Measurements from ENCODE around the gene ID3. TPM values are rescaled to one million over a fixed set of nuclear protein-coding genes. Genes with fewer than 3 reads are reported as not detected.

The ID3 gene
- total RNA-seq, 1 donor from 2014 or later = 86.9 TPM

GRCh38 chr1:23527366-23527765 is 31.9 kb downstream of the ID3 start:
- Mint-ChIP-seq H3K27ac (ENCODE audit: unreplicated experiment) (no peak overlapping the region), H3K9me3 (ENCODE audit: unreplicated experiment) (no peaks in the 10 kb centered on the region), H3K4me1 (ENCODE audit: unreplicated experiment) (peaks cover 51% of the 10 kb centered on the region), H3K4me3 (ENCODE audit: unreplicated experiment) (no peak overlapping the region), H3K27me3 (ENCODE audit: unreplicated experiment) (no peaks in the 10 kb centered on the region), H3K36me3 (ENCODE audit: unreplicated experiment) (no peaks in the 10 kb centered on the region)
- DNase-seq (ENCODE audit: extremely low spot score, unreplicated experiment) = no peak
- TF ChIP-seq CTCF (IDR thresholded peaks at IDR 0.05) = no peak

- H3K4me1 Mint-ChIP-seq (ENCODE audit: unreplicated experiment) = peaks cover 47% of the 10 kb centered on the region
- no peak for TF ChIP-seq CTCF (IDR thresholded peaks at IDR 0.05)
- no peak overlapping the region for H3K27ac Mint-ChIP-seq (ENCODE audit: unreplicated experiment)
Measured at GRCh38 chr1:23526329-23527041, 32.8 kb downstream of the ID3 start.

DNA sequence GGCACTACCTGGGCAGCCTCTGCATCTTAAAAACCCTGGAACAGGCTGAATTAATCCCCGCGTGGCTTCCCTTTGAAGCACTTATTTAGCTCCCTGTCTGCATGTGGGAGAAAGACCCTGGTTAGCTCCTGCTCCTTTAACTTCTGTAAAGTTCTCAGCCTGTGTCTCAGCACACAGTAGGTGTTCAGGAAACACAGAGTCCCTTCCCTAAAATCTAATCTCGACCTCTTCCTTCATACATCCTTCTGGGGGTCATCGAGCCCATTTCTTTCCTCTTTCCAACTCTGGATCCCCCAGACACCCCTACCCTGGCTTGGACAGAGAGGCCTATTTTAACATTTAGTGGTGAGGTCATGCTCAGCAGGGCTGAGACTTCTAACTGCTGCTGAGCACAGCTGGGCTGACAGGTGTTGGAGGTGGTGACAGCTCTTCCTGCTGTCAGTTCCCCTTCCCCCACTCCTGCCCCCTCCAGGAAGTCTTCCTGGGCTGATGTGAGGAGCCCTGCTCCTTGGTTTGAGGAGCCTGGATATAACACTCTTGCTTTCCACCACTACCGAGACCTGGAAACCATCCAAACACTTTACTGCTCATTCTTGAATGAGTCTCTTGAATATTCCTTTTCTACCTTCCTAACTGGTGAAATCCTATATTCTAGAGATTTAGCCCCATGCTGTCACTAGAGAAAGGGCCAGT is 33.6 kb downstream of the ID3 start:
- Mint-ChIP-seq H3K9me3 (ENCODE audit: unreplicated experiment) (no peaks in the 10 kb centered on the region), H3K27ac (ENCODE audit: unreplicated experiment) (peak overlapping the region; percentile 36), H3K27me3 (ENCODE audit: unreplicated experiment) (no peaks in the 10 kb centered on the region), H3K4me3 (ENCODE audit: unreplicated experiment) (no peak overlapping the region), H3K4me1 (ENCODE audit: unreplicated experiment) (peaks cover 43% of the 10 kb centered on the region), H3K36me3 (ENCODE audit: unreplicated experiment) (no peaks in the 10 kb centered on the region)
- TF ChIP-seq CTCF (IDR thresholded peaks at IDR 0.05) = no peak
- no peak for DNase-seq (ENCODE audit: extremely low spot score, unreplicated experiment)

More at GRCh38 chr1:23526329-23527041, 32.8 kb downstream of the ID3 start:
- Mint-ChIP-seq H3K4me3 (ENCODE audit: unreplicated experiment) (no peak overlapping the region), H3K36me3 (ENCODE audit: unreplicated experiment) (no peaks in the 10 kb centered on the region), H3K9me3 (ENCODE audit: unreplicated experiment) (no peaks in the 10 kb centered on the region), H3K27me3 (ENCODE audit: unreplicated experiment) (no peaks in the 10 kb centered on the region)
- DNase-seq (ENCODE audit: extremely low spot score, unreplicated experiment) = no peak

GRCh38 chr1:23524716-23525401 is 34.4 kb downstream of the ID3 start:
- H3K27ac Mint-ChIP-seq (ENCODE audit: unreplicated experiment) = no peak overlapping the region
- TF ChIP-seq CTCF (IDR thresholded peaks at IDR 0.05) = no peak
- H3K4me1 Mint-ChIP-seq (ENCODE audit: unreplicated experiment) = peaks cover 39% of the 10 kb centered on the region
- no peaks in the 10 kb centered on the region for H3K27me3 Mint-ChIP-seq (ENCODE audit: unreplicated experiment)
- DNase-seq (ENCODE audit: extremely low spot score, unreplicated experiment) = no peak
- H3K9me3 Mint-ChIP-seq (ENCODE audit: unreplicated experiment) = no peaks in the 10 kb centered on the region
- H3K4me3 Mint-ChIP-seq (ENCODE audit: unreplicated experiment) = no peak overlapping the region
- no peaks in the 10 kb centered on the region for H3K36me3 Mint-ChIP-seq (ENCODE audit: unreplicated experiment)

GRCh38 chr1:23524163-23524562 is 35.1 kb downstream of the ID3 start:
- peaks cover 33% of the 10 kb centered on the region for H3K4me1 Mint-ChIP-seq (ENCODE audit: unreplicated experiment)
- H3K4me3 Mint-ChIP-seq (ENCODE audit: unreplicated experiment) = no peak overlapping the region
- no peaks in the 10 kb centered on the region for H3K36me3 Mint-ChIP-seq (ENCODE audit: unreplicated experiment)
- TF ChIP-seq CTCF (IDR thresholded peaks at IDR 0.05) = no peak
- DNase-seq (ENCODE audit: extremely low spot score, unreplicated experiment) = no peak
- no peak overlapping the region for H3K27ac Mint-ChIP-seq (ENCODE audit: unreplicated experiment)
- no peaks in the 10 kb centered on the region for H3K27me3 Mint-ChIP-seq (ENCODE audit: unreplicated experiment)
- H3K9me3 Mint-ChIP-seq (ENCODE audit: unreplicated experiment) = no peaks in the 10 kb centered on the region
